GM13977 (cell line): ENCODE data around the gene NR4A3.

Source experiments
- DNase-seq: peaks from one replicate; pipeline ENCODE4 v3.0.0; 2012; ENCODE audit warnings: low spot score
- in situ Hi-C: fragments of 300-500 bp; cut with MboI; formaldehyde crosslinking; loops from one replicate; pipeline ENCODE4 v1.12.0; 2022; ENCODE audit warnings: low sequenced_read_pairs, low pct_unique_long_range_greater_than_20kb, mixed read lengths, inconsistent platforms; ENCODE audit not compliant: unreplicated experiment
- TF ChIP-seq, protein P1 (sequence below): IDR thresholded peaks from 2 replicates; pipeline ENCODE4 v1.5.1; 2012; ENCODE audit warnings: mild to moderate bottlenecking, control low read depth; ENCODE audit not compliant: insufficient read depth; ENCODE audit errors: extremely low read depth, missing control alignments

NR4A3 gene

DNA sequence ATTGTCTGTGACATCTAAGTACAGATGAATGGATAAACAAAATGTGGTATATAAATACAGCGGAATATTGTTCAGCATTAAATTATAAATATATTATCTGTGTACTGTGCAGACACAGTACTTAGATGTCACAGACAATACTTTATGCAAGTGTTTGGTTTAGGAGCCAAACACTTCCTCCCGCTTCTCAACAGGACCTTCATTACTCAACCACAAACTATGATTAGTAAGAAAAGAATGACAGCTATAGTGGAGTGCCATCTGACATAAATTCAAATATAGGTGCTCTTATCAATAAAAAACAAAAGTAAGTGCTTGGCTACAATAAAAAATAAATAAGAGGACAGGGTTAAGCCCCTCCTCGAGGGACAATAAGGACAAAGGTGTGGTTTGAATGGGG is 45.9 kb downstream of the NR4A3 start:
- TF ChIP-seq, protein P1, sequence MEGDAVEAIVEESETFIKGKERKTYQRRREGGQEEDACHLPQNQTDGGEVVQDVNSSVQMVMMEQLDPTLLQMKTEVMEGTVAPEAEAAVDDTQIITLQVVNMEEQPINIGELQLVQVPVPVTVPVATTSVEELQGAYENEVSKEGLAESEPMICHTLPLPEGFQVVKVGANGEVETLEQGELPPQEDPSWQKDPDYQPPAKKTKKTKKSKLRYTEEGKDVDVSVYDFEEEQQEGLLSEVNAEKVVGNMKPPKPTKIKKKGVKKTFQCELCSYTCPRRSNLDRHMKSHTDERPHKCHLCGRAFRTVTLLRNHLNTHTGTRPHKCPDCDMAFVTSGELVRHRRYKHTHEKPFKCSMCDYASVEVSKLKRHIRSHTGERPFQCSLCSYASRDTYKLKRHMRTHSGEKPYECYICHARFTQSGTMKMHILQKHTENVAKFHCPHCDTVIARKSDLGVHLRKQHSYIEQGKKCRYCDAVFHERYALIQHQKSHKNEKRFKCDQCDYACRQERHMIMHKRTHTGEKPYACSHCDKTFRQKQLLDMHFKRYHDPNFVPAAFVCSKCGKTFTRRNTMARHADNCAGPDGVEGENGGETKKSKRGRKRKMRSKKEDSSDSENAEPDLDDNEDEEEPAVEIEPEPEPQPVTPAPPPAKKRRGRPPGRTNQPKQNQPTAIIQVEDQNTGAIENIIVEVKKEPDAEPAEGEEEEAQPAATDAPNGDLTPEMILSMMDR, result no peak
- in situ Hi-C loops, result no loop called here
- DNase-seq, result no peak

DNA sequence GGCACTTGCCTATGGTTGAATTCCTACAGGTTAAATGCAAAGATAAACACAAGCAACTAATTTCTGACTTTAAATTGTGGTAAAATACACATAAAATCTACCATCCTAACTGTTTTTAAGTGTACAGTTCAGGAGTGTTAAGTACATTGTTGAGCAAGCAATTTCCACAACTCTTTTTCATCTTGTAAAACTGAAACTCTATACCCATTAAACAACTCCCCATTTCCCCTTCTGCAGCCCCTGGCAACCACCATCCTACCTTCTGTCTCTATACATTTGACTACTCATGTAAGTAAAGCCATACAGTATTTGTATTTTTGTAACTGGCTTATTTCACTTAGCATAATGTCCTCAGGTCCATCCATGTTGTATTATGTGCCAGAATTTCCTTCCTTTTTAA is 46.3 kb downstream of the NR4A3 start:
- TF ChIP-seq, protein P1, result no peak
- DNase-seq, result no peak

DNA sequence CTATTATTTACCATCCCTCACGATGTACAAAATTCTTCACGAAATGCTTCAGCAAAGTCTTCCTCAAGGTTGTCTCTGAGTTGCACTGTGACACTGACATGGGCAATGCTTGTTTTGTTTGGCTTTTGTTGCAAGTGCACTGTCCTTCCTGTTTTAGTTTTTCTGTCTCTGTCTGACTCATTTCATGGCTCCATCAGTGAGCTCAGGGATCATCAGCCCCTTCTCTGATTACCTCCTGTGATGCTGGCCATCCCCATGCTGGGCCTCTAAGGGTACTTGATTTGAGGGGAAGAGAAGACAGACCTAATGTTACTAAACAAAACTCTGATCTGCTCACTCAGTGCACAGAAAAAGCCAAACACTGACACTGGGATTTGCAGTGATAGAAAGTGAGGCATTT is 47.2 kb downstream of the NR4A3 start:
- TF ChIP-seq, protein P1, result no peak
- in situ Hi-C loops, result no loop called here
- DNase-seq, result peak; percentile 15

More for the DNA sequence above, 46.3 kb downstream of the NR4A3 start:
- in situ Hi-C loops, result no loop called here

GRCh38 chr9:99870126-99870525 is 48.4 kb downstream of the NR4A3 start:
- TF ChIP-seq, protein P1, result no peak
- DNase-seq, result no peak
- in situ Hi-C loops, result no loop called here

DNA sequence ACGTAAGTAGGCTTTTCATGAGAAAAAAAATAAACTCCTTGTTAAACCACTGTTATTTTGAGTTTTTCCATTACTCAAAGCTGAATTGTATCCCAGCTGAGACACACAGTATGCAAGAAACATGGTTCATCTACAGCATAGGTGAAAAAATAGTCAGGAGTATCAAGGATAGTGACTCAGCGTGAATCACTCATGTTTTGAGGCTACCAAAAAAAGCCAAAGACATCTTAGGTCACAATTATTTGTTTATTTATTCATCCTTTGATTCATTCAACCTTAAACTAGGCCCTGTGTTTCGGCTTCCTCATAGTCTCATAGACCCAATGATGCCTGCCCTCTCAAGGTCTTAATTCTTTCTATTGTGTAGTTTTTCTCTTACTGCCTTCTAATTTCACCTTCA is 51.8 kb downstream of the NR4A3 start:
- no peak for DNase-seq
- in situ Hi-C loops, result no loop called here
- TF ChIP-seq, protein P1, result no peak

DNA sequence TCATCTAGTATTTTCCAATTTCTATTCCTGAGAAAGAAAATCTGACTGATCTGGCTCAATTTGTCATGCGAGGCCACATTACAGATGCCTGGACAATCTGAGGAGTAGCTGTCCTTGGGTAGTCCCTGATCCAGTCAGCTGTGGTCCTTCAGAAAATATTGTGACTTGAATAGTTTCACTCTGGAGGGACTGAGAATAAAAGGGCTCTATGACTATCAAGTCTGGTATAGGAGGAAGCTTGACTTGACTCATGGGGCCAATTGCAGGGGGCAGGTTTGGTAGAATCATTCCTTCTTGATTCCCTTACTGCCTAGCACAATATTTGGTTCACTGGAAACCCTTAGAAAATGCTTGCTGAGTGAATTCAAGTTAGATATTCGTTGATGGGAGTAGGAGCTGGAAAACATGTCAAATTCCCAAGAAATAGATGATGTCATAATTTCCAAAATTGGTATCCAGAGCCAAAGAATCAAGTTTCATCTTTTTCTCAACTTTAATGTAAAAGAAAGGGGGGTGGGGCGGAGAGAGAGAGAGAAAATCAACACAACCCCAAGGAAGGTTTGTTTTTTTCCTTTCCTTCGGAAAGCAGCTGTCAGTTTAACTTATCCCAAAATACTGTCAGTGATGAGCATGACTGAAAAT is 52.4 kb downstream of the NR4A3 start:
- no peak for DNase-seq
- in situ Hi-C loops, result no loop called here
- TF ChIP-seq, protein P1, result no peak
